Fibroblast of skin of left quadriceps (primary cell): Measurements from ENCODE around the gene HSPD1.

Experiments
- DNase-seq, 2 experiments: peaks; one replicate each; pipeline ENCODE4 v3.0.0-alpha.2; 2013; ENCODE audit warnings: low read depth in 2 of 2

HSPD1 gene

DNA sequence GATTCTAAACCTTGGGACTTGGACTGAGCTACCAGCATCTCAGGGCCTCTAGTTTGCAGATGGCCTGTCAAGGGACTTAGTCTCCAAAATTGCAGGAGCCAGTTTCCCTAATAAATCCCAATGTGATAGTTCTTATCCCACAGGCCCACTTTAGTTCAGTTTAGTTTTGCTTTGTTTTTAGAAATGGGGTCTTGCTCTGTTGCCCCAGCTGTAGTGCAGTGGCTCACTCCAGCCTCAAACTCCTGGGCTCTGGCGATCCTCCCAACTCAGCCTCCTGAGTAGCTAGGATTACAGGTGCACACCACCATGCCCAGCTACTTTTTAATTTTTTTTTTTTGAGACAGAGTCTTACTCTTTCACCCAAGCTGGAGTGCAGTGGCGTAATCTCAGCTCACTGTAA is 62.3 kb downstream of the HSPD1 start:
- DNase-seq = no peak
